GM21529 (cell line): Measurements from ENCODE around the gene LUZP1.

Source experiments
- ATAC-seq: cut with Tn5 transposase; IDR thresholded peaks from one replicate; pipeline ENCODE4 v1.9.1; 2021; ENCODE audit not compliant: unreplicated experiment

The LUZP1 gene

GRCh38 chr1:23118407-23118806 lies 50.2 kb downstream of the LUZP1 start:
- ATAC-seq = no peak

GRCh38 chr1:23116921-23117699 lies 51.5 kb downstream of the LUZP1 start:
- no peak for ATAC-seq

GRCh38 chr1:23116216-23116836 lies 52.3 kb downstream of the LUZP1 start:
- no peak for ATAC-seq

- ATAC-seq = no peak
Measured at GRCh38 chr1:23114424-23115079, 54.1 kb downstream of the LUZP1 start.

- ATAC-seq = no peak
Measured at GRCh38 chr1:23111600-23112535, 56.8 kb downstream of the LUZP1 start.

GRCh38 chr1:23110391-23110790 lies 58.3 kb downstream of the LUZP1 start:
- ATAC-seq = no peak

- ATAC-seq = no peak
Measured at GRCh38 chr1:23108918-23109533, 59.6 kb downstream of the LUZP1 start.

- no peak for ATAC-seq
Measured at GRCh38 chr1:23103001-23103889, 65.4 kb downstream of the LUZP1 start.

- ATAC-seq = no peak
Measured at GRCh38 chr1:23102289-23102688, 66.4 kb downstream of the LUZP1 start.

GRCh38 chr1:23101887-23102286 lies 66.8 kb downstream of the LUZP1 start:
- ATAC-seq = no peak

- no peak for ATAC-seq
Measured at GRCh38 chr1:23101101-23101827, 67.4 kb downstream of the LUZP1 start.

GRCh38 chr1:23100074-23100748 lies 68.4 kb downstream of the LUZP1 start:
- ATAC-seq = no peak

- ATAC-seq = no peak
Measured at GRCh38 chr1:23099171-23099536, 69.5 kb downstream of the LUZP1 start.

GRCh38 chr1:23098463-23099170 lies 70.0 kb downstream of the LUZP1 start:
- no peak for ATAC-seq

GRCh38 chr1:23097316-23097715 lies 71.3 kb downstream of the LUZP1 start:
- no peak for ATAC-seq

- ATAC-seq = no peak
Measured at GRCh38 chr1:23092447-23092846, 76.2 kb downstream of the LUZP1 start.

GRCh38 chr1:23091545-23091944 lies 77.1 kb downstream of the LUZP1 start:
- no peak for ATAC-seq

- ATAC-seq = no peak
Measured at GRCh38 chr1:23090056-23090455, 78.6 kb downstream of the LUZP1 start.
